ENCODE results near the gene BRPF1. TPM values are rescaled to one million over a fixed set of nuclear protein-coding genes. Genes with fewer than 3 reads are reported as not detected.

BRPF1 gene
- total RNA-seq, 1 donor from 2014 or later: 30.6 TPM

DNA sequence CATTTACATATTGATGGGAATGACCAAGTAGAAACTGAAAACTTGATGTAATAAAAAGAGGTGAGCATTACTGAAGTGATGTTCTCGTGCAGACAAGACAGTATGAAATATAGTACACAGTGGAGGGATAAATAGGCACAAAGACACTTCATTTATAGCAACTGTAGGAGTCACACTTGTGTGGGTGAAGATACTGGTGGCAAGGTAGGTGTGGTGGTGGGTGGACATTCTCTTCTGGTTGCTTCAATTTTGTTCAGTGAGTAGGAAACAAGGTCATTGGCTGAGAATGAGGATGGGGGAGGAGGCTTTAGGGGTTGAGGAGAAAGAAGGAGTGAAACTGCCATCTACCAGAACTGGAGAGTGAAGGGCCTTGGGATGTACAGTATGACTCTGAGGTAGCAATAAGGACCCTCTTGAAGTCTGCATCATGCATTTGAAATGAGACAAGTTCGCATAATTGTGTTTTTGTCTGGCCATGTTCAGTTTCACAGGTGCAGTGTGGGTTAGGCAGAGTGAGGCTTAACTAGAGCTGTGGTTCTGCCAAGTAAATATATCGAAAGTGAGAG, 21.3 kb upstream of the BRPF1 start:
- DNase-seq: no peak

DNA sequence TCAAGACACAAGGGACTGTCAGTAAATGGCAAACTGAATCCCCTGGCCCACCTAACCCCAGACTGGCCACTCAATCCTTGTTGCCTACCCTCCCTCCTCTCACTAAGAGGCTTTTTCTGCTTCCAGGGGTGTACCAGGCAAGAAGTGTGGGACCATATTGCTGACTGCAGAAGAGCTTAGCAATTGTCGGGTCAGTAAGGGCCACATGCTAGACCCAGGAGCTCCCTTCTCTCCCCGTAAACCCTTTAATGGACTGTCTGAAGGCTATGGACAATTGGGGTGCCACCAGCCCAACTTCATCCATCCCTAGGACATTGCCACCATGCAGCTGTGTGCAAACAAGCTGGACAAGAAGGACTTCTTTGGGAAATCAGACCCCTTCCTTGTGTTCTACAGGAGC, 19.1 kb upstream of the BRPF1 start:
- Mint-ChIP-seq H3K4me1 (ENCODE audit: low read depth, unreplicated experiment) (no peaks in the 10 kb centered on the region), H3K9me3 (ENCODE audit: unreplicated experiment) (peaks cover 5% of the 10 kb centered on the region), H3K4me3 (ENCODE audit: unreplicated experiment) (no peak overlapping the region), H3K27ac (ENCODE audit: unreplicated experiment) (no peak overlapping the region), H3K36me3 (ENCODE audit: unreplicated experiment) (peaks cover 11% of the 10 kb centered on the region), H3K27me3 (ENCODE audit: unreplicated experiment) (peaks cover 4% of the 10 kb centered on the region)
- no peak for DNase-seq
- TF ChIP-seq, protein P1, sequence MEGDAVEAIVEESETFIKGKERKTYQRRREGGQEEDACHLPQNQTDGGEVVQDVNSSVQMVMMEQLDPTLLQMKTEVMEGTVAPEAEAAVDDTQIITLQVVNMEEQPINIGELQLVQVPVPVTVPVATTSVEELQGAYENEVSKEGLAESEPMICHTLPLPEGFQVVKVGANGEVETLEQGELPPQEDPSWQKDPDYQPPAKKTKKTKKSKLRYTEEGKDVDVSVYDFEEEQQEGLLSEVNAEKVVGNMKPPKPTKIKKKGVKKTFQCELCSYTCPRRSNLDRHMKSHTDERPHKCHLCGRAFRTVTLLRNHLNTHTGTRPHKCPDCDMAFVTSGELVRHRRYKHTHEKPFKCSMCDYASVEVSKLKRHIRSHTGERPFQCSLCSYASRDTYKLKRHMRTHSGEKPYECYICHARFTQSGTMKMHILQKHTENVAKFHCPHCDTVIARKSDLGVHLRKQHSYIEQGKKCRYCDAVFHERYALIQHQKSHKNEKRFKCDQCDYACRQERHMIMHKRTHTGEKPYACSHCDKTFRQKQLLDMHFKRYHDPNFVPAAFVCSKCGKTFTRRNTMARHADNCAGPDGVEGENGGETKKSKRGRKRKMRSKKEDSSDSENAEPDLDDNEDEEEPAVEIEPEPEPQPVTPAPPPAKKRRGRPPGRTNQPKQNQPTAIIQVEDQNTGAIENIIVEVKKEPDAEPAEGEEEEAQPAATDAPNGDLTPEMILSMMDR (IDR thresholded peaks at IDR 0.05; ENCODE audit: partially characterized antibody, unreplicated experiment): no peak

More for the DNA sequence above, 21.3 kb upstream of the BRPF1 start:
- Mint-ChIP-seq H3K9me3 (ENCODE audit: unreplicated experiment) (peaks cover 8% of the 10 kb centered on the region), H3K27ac (ENCODE audit: unreplicated experiment) (no peak overlapping the region), H3K4me1 (ENCODE audit: low read depth, unreplicated experiment) (peaks cover 3% of the 10 kb centered on the region), H3K27me3 (ENCODE audit: unreplicated experiment) (peaks cover 10% of the 10 kb centered on the region), H3K36me3 (ENCODE audit: unreplicated experiment) (peaks cover 15% of the 10 kb centered on the region), H3K4me3 (ENCODE audit: unreplicated experiment) (no peak overlapping the region)
- TF ChIP-seq, protein P1 (IDR thresholded peaks at IDR 0.05; ENCODE audit: partially characterized antibody, unreplicated experiment): no peak

DNA sequence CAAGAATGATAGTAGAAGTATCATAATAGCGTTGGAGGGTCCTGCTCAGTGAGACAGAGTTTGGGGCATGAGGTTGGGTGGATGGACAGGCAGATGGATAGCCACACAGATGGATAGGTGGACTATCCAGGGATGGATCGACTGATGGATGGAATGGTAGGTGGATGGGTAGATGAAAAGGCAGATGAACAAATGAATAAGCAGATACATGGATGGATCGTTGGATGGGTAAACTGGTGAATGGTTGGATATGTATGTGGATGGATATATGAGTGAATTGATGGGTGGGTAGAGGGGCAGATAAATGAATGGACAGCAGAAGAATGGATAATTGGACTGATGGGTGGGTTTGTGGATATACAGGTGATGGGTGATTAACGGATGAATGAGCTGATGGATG, 18.4 kb upstream of the BRPF1 start:
- no peak overlapping the region for H3K4me3 Mint-ChIP-seq (ENCODE audit: unreplicated experiment)

DNA sequence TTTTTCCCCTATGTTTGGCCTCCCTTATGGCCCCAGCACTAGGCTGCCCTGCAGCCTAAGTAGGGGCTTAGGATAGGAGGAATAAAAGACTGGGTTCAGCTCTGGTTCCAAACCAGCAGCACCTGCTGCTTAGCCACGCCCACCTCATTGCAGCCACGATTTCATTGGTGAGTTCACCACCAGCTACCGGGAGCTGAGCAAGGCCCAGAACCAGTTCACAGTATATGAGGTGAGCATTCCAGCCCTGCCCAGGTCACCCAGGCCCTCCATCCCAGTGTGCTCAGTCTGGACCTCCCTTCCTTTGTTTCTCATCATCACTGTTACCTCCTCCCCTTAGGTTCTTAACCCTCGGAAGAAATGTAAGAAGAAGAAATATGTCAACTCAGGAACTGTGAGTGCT, 16.4 kb upstream of the BRPF1 start:
- Mint-ChIP-seq H3K9me3 (ENCODE audit: unreplicated experiment) (peaks cover 5% of the 10 kb centered on the region), H3K27me3 (ENCODE audit: unreplicated experiment) (peaks cover 4% of the 10 kb centered on the region), H3K27ac (ENCODE audit: unreplicated experiment) (no peak overlapping the region), H3K36me3 (ENCODE audit: unreplicated experiment) (peaks cover 16% of the 10 kb centered on the region), H3K4me1 (ENCODE audit: low read depth, unreplicated experiment) (peaks cover 2% of the 10 kb centered on the region), H3K4me3 (ENCODE audit: unreplicated experiment) (no peak overlapping the region)
- DNase-seq: no peak
- TF ChIP-seq, protein P1 (IDR thresholded peaks at IDR 0.05; ENCODE audit: partially characterized antibody, unreplicated experiment): no peak

More for the DNA sequence above, 18.4 kb upstream of the BRPF1 start:
- TF ChIP-seq, protein P1 (IDR thresholded peaks at IDR 0.05; ENCODE audit: partially characterized antibody, unreplicated experiment): no peak
- no peak for DNase-seq
- Mint-ChIP-seq H3K4me1 (ENCODE audit: low read depth, unreplicated experiment) (no peaks in the 10 kb centered on the region), H3K27ac (ENCODE audit: unreplicated experiment) (no peak overlapping the region), H3K9me3 (ENCODE audit: unreplicated experiment) (peaks cover 5% of the 10 kb centered on the region), H3K36me3 (ENCODE audit: unreplicated experiment) (peaks cover 16% of the 10 kb centered on the region), H3K27me3 (ENCODE audit: unreplicated experiment) (peaks cover 4% of the 10 kb centered on the region)

DNA sequence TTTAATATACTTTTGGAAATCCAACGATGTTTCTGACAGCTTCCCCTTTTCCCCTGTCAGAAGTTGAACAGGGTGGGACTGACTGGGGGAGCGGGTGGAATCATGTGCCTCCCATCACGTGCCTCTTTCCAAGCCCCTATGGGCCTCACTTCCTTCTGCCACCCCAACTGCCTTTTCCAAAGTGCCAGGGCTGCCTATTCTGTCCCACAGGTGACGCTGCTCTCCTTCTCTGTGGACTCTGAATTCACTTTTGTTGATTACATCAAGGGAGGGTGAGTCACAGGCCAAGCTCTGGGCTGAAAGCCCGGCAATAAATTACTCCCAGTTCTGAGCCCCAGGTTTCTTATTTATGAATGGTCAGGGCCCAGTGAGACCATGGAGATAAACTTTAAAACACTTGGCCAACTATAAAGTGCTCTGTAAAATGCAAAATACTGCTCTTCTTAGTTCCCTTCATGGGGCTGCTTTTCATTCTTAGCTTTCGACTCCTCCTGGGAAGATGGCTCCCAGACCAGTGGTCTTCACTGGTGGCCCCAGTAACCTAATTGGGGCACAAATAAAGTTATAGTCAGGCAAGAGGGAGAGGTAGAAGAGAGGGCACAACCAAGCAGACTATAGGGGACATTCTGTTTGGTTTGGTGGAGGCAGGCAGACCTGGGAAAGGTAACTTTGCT, 15.6 kb upstream of the BRPF1 start:
- Mint-ChIP-seq H3K9me3 (ENCODE audit: unreplicated experiment) (peaks cover 5% of the 10 kb centered on the region), H3K4me1 (ENCODE audit: low read depth, unreplicated experiment) (peaks cover 7% of the 10 kb centered on the region), H3K27me3 (ENCODE audit: unreplicated experiment) (peaks cover 4% of the 10 kb centered on the region), H3K4me3 (ENCODE audit: unreplicated experiment) (no peak overlapping the region), H3K36me3 (ENCODE audit: unreplicated experiment) (peaks cover 16% of the 10 kb centered on the region), H3K27ac (ENCODE audit: unreplicated experiment) (no peak overlapping the region)
- no peak for DNase-seq
- TF ChIP-seq, protein P1 (IDR thresholded peaks at IDR 0.05; ENCODE audit: partially characterized antibody, unreplicated experiment): no peak

Data from glutamatergic neuron (in vitro differentiated cells).